K562 (cell line): ENCODE results near the gene MYB. TPM values are rescaled to one million over a fixed set of nuclear protein-coding genes. Genes with fewer than 3 reads are reported as not detected.

Experiments
- CTCF ChIP-seq, 3 experiments: IDR thresholded peaks in 2 of 3; conservative IDR thresholded peaks in 1 of 3; 2 replicates each; pipeline ENCODE4 v1.5.1; 2011 to 2012; ENCODE audit warnings: low read length in 3 of 3, mild to moderate bottlenecking in 3 of 3, control low read depth in 2 of 3, improper control_type of control experiment in 1 of 3, inconsistent platforms in 1 of 3, low read depth in 1 of 3, mixed read lengths in 1 of 3, moderate library complexity in 1 of 3; ENCODE audit not compliant: insufficient read depth in 2 of 3
- GATAD2B ChIP-seq: fragments of 450-650 bp; IDR thresholded peaks from 2 replicates; pipeline ENCODE4 v1.6.1; 2017; ENCODE audit warnings: mild to moderate bottlenecking, borderline replicate concordance
- GMEB1 ChIP-seq: fragments of 250-450 bp; sonication (Bioruptor Pico); IDR thresholded peaks from 2 replicates; pipeline ENCODE4 v1.4.0; 2020; ENCODE audit warnings: mild to moderate bottlenecking
- HDAC3 ChIP-seq: fragments of 450-650 bp; IDR thresholded peaks from 2 replicates; pipeline ENCODE4 v1.6.1; 2018; ENCODE audit warnings: borderline replicate concordance, mild to moderate bottlenecking, moderate library complexity; ENCODE audit not compliant: partially characterized antibody
- L3MBTL2 ChIP-seq: fragments of 450-650 bp; IDR thresholded peaks from 2 replicates; pipeline ENCODE4 v1.6.1; 2016; ENCODE audit warnings: mild to moderate bottlenecking, moderate library complexity
- NCOA1 ChIP-seq: fragments of 450-650 bp; IDR thresholded peaks from 2 replicates; pipeline ENCODE4 v1.6.1; 2016; ENCODE audit warnings: low read depth
- NCOR1 ChIP-seq: fragments of 450-650 bp; IDR thresholded peaks from 2 replicates; pipeline ENCODE4 v1.6.1; 2016; ENCODE audit warnings: mild to moderate bottlenecking, moderate library complexity
- SRF ChIP-seq, 2 experiments: fragments of 250-450, 450-650 bp in 1 of 2; sonication (Bioruptor Pico) in 1 of 2; sonication (generic) in 1 of 2; formaldehyde crosslinking; IDR thresholded peaks; 2 replicates each; pipeline versions ENCODE4 v1.5.0 to v1.5.1; 2020 to 2022; ENCODE audit warnings: mild to moderate bottlenecking in 1 of 2, missing genetic modification reagents in 1 of 2
- THAP12 ChIP-seq: fragments of 250-450 bp; sonication (Bioruptor Pico); IDR thresholded peaks from 2 replicates; pipeline ENCODE4 v1.9.0; 2021; ENCODE audit warnings: mild to moderate bottlenecking, inconsistent platforms
- TRIM28 ChIP-seq: fragments of 450-650 bp; IDR thresholded peaks from 2 replicates; pipeline ENCODE4 v1.6.1; 2017
- ZBTB5 ChIP-seq: fragments of 450-650 bp; IDR thresholded peaks from 2 replicates; pipeline ENCODE4 v1.6.1; 2017; ENCODE audit warnings: antibody characterized with exemption
- ZKSCAN8 ChIP-seq: fragments of 200-800 bp; sonication (Bioruptor generic); IDR thresholded peaks from 2 replicates; pipeline ENCODE4 v1.6.1; 2016; ENCODE audit warnings: missing genetic modification characterization, missing compliant biosample characterization
- ZNF217 ChIP-seq: sonication (generic); formaldehyde crosslinking; IDR thresholded peaks from 2 replicates; pipeline ENCODE4 v1.8.0; 2022; ENCODE audit warnings: mild to moderate bottlenecking, missing genetic modification reagents
- ZNF592 ChIP-seq: fragments of 450-650 bp; IDR thresholded peaks from 2 replicates; pipeline ENCODE4 v1.6.1; 2017; ENCODE audit warnings: antibody characterized with exemption, mild to moderate bottlenecking
- polyA plus RNA-seq, 8 experiments: library from polyadenylated mRNA; depleted of rRNA in 4 of 8; stranded (reverse) in 5 of 8; unstranded in 3 of 8; fragments of >200 nt; fragmentation: Nextera tagmentation in 2 of 8; fragmentation: Illumina TruSeq in 1 of 8; extraction: Ambion mirVana in 2 of 8; extraction: Trizol in 1 of 8; gene quantifications; 2 replicates each; pipeline versions ENCODE4 v1.2.1 to v1.2.3, GENCODE V29; 2011 to 2014; ENCODE audit warnings: inconsistent platforms in 1 of 8, missing spikeins in 1 of 8
- total RNA-seq, 7 experiments: library from RNA; depleted of rRNA in 6 of 7; stranded (reverse); fragments of >200 nt in 6 of 7; fragmentation: Illumina TruSeq in 2 of 7; extraction: Trizol in 2 of 7; gene quantifications; 2 replicates each; pipeline versions ENCODE4 v1.2.1 to v1.2.3, GENCODE V29; 2011 to 2021; ENCODE audit warnings: low replicate concordance in 1 of 7

The MYB gene
- total and polyA plus RNA-seq, 9 of the 15 experiments (the other 6 are each of a cell fraction or from before 2014, with no cell fraction given), result 35.8 to 218 (median 140) TPM

GRCh38 chr6:135257631-135258405, 76.7 kb downstream of the MYB start (continued):
- TF ChIP-seq HDAC3, result no peak
- no peak for TF ChIP-seq L3MBTL2
- peak in 1 of 3 experiments; percentile 47; a peak in 2 of 6 replicates for TF ChIP-seq CTCF (IDR thresholded peaks at IDR 0.05 in 2 of 3, conservative IDR thresholded peaks at IDR 0.05 in 1 of 3; ENCODE audit: insufficient read depth in 2 of 3, low read depth in 1 of 3, low read length in 3 of 3)
- no peak for TF ChIP-seq GMEB1 (CRISPR knock-in tag)
- no peak for TF ChIP-seq NCOA1
- no peak for TF ChIP-seq THAP12 (CRISPR knock-in tag)
- no peak for TF ChIP-seq GATAD2B
- TF ChIP-seq ZNF217, result no peak
- no peak for TF ChIP-seq ZBTB5
- no peak for TF ChIP-seq TRIM28
- TF ChIP-seq NCOR1, result no peak
- TF ChIP-seq SRF (CRISPR knock-in tag; IDR thresholded peaks at IDR 0.05), result no peak
- TF ChIP-seq ZNF592, result 0 out of 2 replicates have a peak, but pooled peaks have one; percentile 55
- TF ChIP-seq ZKSCAN8, result no peak
